Activated CD4-positive, alpha-beta T cell treated with anti-CD3 and anti-CD28 coated beads for 4 hours (primary cell): Measurements from ENCODE around the gene SPIB.
A peak's percentile ranks its signal among the peaks of the same experiment; 100 is the strongest.
"Not testable (repeated sequence)": the region's sequence is repeated elsewhere in the genome, so short reads cannot be mapped to it uniquely, and the experiment has no call there.

Experiments
- DNase-seq, 2 donors: peaks; one replicate each; pipeline ENCODE4 v3.0.0-alpha.2; 2020

SPIB gene

GRCh38 chr19:50419580-50420035 is 870 bp downstream of the SPIB start:
- DNase-seq, result no peak

- DNase-seq, result no peak
Measured at GRCh38 chr19:50420127-50420526, 1.4 kb downstream of the SPIB start.

- no peak for DNase-seq
Measured at GRCh38 chr19:50420808-50421207, 2.1 kb downstream of the SPIB start.

- DNase-seq, result no peak
Measured at GRCh38 chr19:50422397-50423278, 3.9 kb downstream of the SPIB start.

- DNase-seq, result no peak
Measured at GRCh38 chr19:50423279-50424113, 4.8 kb downstream of the SPIB start.

- no peak for DNase-seq
Measured at GRCh38 chr19:50425581-50425980, 6.8 kb downstream of the SPIB start.

GRCh38 chr19:50427318-50427925 is 8.7 kb downstream of the SPIB start:
- no peak for DNase-seq

- DNase-seq, result peak in 1 of 2 donors; percentile 32
Measured at GRCh38 chr19:50427997-50428425, 9.3 kb downstream of the SPIB start.

- DNase-seq, result no peak
Measured at GRCh38 chr19:50428772-50429463, 10.2 kb downstream of the SPIB start.

- no peak for DNase-seq
Measured at GRCh38 chr19:50430888-50431342, 12.2 kb downstream of the SPIB start.

GRCh38 chr19:50431343-50432220 is 12.8 kb downstream of the SPIB start:
- DNase-seq, result peak; percentile 82 to 92

GRCh38 chr19:50432221-50433028 is 13.7 kb downstream of the SPIB start, which contains the start of gene MYBPC2:
Gene MYBPC2 (plus strand): TSS chr19:50432892. CDS start chr19:50432954, 62 bp downstream.
- DNase-seq, result no peak

- no peak for DNase-seq
Measured at GRCh38 chr19:50433201-50434180, 14.8 kb downstream of the SPIB start.

GRCh38 chr19:50434525-50434924 is 15.8 kb downstream of the SPIB start:
- no peak for DNase-seq

GRCh38 chr19:50435221-50435620 is 16.5 kb downstream of the SPIB start:
- no peak for DNase-seq

- no peak for DNase-seq
Measured at GRCh38 chr19:50435627-50436026, 16.9 kb downstream of the SPIB start.

GRCh38 chr19:50437862-50438449 is 19.2 kb downstream of the SPIB start:
- DNase-seq, result no peak

GRCh38 chr19:50439130-50439529 is 20.4 kb downstream of the SPIB start:
- not testable (repeated sequence) for DNase-seq

GRCh38 chr19:50444059-50444458 is 25.3 kb downstream of the SPIB start:
- no peak for DNase-seq
